HFF-Myc (cell line): Measurements from ENCODE around the gene CCL24.

ENCODE experiments used
- DNase-seq: peaks from one replicate; pipeline ENCODE4 v3.0.0-alpha.2; 2011; ENCODE audit warnings: low read depth; ENCODE audit errors: extremely low read depth
- H3K4me3 ChIP-seq: replicated peaks from 2 replicates; pipeline ENCODE4 v1.5.1; 2011; ENCODE audit warnings: low read depth, mild to moderate bottlenecking, control low read depth, low read length
- TF ChIP-seq, protein P1 (sequence below): IDR thresholded peaks from 2 replicates; pipeline ENCODE4 v1.5.1; 2012; ENCODE audit warnings: mild to moderate bottlenecking, low read depth, low read length, control low read depth; ENCODE audit errors: missing control alignments

Gene CCL24

DNA sequence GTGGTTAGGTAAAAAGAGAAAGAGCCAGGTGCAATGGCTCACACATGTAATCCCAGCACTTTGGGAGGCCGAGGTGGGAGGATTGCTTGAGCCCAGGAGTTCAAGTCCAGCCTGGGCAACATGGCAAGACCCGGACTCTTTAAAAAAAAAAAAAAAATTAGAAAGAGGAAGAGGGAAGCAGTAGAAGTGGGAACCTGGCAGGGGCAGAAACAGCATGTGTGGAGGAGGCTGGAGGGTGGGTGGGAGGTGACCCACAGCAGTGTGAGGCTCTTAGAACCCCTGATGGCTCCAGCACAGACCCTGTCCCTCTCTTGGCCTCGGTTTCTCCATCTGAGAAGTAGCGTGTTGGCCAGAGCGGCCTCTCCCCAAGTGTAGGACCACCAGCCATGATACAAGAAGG is 4.9 kb upstream of the CCL24 start:
- no peak for DNase-seq
- no peak overlapping the region for H3K4me3 ChIP-seq
- TF ChIP-seq, protein P1, sequence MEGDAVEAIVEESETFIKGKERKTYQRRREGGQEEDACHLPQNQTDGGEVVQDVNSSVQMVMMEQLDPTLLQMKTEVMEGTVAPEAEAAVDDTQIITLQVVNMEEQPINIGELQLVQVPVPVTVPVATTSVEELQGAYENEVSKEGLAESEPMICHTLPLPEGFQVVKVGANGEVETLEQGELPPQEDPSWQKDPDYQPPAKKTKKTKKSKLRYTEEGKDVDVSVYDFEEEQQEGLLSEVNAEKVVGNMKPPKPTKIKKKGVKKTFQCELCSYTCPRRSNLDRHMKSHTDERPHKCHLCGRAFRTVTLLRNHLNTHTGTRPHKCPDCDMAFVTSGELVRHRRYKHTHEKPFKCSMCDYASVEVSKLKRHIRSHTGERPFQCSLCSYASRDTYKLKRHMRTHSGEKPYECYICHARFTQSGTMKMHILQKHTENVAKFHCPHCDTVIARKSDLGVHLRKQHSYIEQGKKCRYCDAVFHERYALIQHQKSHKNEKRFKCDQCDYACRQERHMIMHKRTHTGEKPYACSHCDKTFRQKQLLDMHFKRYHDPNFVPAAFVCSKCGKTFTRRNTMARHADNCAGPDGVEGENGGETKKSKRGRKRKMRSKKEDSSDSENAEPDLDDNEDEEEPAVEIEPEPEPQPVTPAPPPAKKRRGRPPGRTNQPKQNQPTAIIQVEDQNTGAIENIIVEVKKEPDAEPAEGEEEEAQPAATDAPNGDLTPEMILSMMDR = no peak

DNA sequence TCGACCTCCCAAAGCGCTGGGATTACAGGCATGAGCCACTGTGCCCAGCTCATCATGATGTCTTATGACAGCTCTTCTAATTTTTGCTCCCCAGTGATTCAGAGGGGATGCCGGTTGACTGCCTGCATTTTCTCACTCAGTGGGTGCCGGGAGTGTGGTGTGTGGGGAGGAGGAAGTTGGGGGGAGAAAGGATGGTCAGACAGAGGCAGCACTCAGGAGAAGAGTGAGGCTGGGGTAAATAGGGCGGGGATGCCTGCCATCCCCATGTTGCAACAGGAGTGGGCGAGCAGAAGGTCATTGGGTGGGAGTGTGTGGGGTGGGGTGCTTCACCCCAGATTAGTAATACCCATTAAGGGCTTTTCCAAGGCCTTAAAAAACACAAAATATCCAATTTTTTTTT is 3.5 kb upstream of the CCL24 start:
- TF ChIP-seq, protein P1 = no peak
- no peak overlapping the region for H3K4me3 ChIP-seq
- no peak for DNase-seq

DNA sequence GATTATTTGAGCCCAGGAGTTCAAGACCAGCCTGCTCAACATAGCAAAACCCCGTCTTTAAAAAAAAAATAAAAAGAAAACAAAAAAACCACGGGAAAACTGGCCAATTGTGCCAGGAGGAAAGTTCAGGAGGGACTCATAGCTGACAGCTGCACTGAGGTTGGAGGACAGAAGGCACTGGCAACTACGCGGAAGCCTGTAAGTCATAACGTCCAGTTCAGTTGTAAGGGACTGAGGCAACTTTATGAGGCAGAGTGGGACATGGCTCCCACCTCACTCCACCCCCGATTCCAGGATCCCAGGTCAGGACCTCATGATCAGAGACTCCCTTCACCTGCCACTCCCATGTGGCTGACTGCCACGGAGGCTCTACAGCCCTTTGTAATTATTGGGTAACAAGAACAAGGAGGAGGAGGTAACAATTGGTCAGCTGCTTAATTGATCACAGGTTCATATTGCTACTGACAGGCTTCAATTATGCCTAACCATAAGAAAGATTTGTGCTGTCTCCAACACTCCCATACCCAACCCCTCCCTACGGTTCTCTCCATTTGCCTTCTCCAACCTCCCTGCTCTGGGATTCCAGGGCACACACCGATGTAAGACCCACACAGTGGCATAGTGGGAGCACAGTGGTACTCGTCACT is 1.9 kb upstream of the CCL24 start:
- no peak overlapping the region for H3K4me3 ChIP-seq
- TF ChIP-seq, protein P1 = no peak
- no peak for DNase-seq

DNA sequence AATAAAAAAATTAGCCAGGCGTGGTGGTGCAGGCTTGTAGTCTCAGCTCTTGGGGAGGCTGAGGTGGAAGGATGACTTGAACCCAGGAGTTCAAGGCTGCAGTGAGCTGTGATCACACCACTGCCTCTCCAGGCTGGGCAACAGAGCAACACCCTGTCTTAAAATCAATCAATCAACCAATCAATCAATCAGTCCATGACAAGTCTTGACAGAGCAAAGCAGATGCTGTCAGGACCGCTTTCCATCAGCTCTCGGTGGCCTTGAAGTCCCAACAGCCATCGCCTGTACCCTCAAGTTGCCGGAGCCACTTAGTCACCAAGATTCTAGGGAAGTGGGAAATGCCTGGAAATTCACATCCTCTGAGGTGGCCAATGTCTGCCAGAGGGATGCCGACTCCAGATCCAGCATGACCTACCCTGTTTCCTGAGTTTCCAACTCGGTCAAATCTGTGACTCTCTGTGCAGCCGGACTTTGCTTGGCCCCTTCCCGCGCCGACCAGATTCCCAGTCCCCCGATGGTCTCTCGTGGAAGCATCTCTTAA is 871 bp upstream of the CCL24 start:
- H3K4me3 ChIP-seq = no peak overlapping the region
- TF ChIP-seq, protein P1 = no peak
- no peak for DNase-seq

GRCh38 chr7:75813084-75813483 is 522 bp downstream of the CCL24 start:
- DNase-seq = no peak
- no peak overlapping the region for H3K4me3 ChIP-seq
- TF ChIP-seq, protein P1 = no peak

GRCh38 chr7:75811894-75812678 is 1.5 kb downstream of the CCL24 start:
- DNase-seq = no peak
- TF ChIP-seq, protein P1 = no peak

More at GRCh38 chr7:75811894-75812678, 1.5 kb downstream of the CCL24 start:
- no peak overlapping the region for H3K4me3 ChIP-seq
